Activated CD4-positive, alpha-beta memory T cell treated with anti-CD3 and anti-CD28 coated beads, Interleukin-2, amount 10 ng/mL, durations not matched to agents 7 days and 5 days (primary cell): Measurements from ENCODE around the gene HGFAC. TPM values are rescaled to one million over a fixed set of nuclear protein-coding genes. Genes with fewer than 3 reads are reported as not detected.

Experiments
- CTCF ChIA-PET: fragments of 350-600 bp; sonication (Branson Sonifier 250); formaldehyde crosslinking; loops from one replicate; lab custom pipeline; 2021; ENCODE audit warnings: antibody characterized with exemption, inconsistent platforms; lab: Charles Lee
- POLR2A ChIA-PET: fragments of 350-600 bp; sonication (Branson Sonifier 250); formaldehyde crosslinking; loops from one replicate; lab custom pipeline; 2021; ENCODE audit warnings: antibody characterized with exemption; lab: Charles Lee
- DNase-seq: peaks from one replicate; pipeline ENCODE4 v3.0.0-alpha.2; 2020
- H3K27ac Mint-ChIP-seq: one replicate; pipeline ENCODE4 v1.8.0; 2021; ENCODE audit warnings: mild to moderate bottlenecking, mixed read lengths
- H3K27me3 Mint-ChIP-seq: one replicate; pipeline ENCODE4 v1.8.0; 2021; ENCODE audit warnings: mixed read lengths
- H3K36me3 Mint-ChIP-seq: one replicate; pipeline ENCODE4 v1.8.0; 2021; ENCODE audit warnings: low read depth, mixed read lengths
- H3K4me1 Mint-ChIP-seq: one replicate; pipeline ENCODE4 v1.8.0; 2021; ENCODE audit warnings: mixed read lengths
- H3K4me3 Mint-ChIP-seq: one replicate; pipeline ENCODE4 v1.8.0; 2021; ENCODE audit warnings: mild to moderate bottlenecking, mixed read lengths
- H3K9me3 Mint-ChIP-seq: one replicate; pipeline ENCODE4 v1.8.0; 2021; ENCODE audit warnings: mixed read lengths
- total RNA-seq, 2 experiments: library from RNA; stranded (reverse); gene quantifications; one replicate each; pipeline ENCODE4 v1.2.3, GENCODE V29; 2021

Gene HGFAC
- total RNA-seq, 2 experiments from 2014 or later: not detected

DNA sequence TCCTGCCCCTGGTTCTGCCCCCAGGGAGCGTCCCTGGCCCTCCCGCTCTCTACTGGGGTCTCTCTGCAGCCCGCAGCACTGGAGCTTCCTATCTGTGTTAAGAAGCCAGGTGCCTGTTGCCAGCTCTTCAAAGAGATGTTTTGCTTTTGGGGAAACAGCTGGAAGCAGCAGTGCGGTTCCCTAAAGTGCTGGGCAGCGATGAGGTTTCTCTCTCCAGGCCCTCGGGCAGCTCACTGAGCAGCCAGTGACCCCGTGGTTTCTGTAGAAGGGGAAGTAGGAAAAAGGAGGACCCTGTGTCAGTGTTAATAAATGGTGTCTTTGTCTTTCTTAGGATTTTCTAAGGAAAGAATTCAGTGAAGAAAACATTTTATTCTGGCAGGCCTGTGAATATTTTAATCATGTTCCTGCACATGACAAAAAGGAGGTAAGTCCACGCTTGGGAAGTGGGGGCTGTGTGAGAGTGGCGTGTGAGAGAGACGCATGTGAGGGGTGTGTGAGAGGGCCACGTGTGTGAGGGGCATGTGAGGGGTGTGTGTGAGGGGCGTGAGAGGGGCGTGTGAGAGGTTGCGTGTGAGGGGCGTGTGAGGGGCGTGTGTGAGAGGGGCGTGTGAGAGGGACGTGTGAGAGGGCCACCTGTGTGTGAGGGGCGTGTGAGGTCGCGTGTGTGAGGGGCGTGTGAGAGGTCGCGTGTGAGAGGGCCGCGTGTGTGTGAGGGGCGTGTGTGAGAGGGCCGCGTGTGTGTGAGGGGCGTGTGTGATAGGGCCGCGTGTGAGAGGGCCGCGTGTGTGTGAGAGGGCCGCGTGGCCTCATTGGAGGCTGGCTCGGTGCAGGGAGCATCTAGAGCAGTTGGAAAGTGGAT lies 27.1 kb upstream of the HGFAC start:
- Mint-ChIP-seq H3K4me1 (no peaks in the 10 kb centered on the region), H3K27me3 (no peaks in the 10 kb centered on the region), H3K36me3 (no peaks in the 10 kb centered on the region), H3K4me3 (no peak overlapping the region), H3K9me3 (no peaks in the 10 kb centered on the region), H3K27ac (no peak overlapping the region)
- ChIA-PET CTCF (no interaction called here), POLR2A (no interaction called here)
- DNase-seq: no peak

GRCh38 chr4:3415471-3416141 lies 26.2 kb upstream of the HGFAC start:
- H3K27ac Mint-ChIP-seq: no peak overlapping the region
- H3K4me1 Mint-ChIP-seq: no peaks in the 10 kb centered on the region
- H3K4me3 Mint-ChIP-seq: no peak overlapping the region
- no peaks in the 10 kb centered on the region for H3K27me3 Mint-ChIP-seq
- POLR2A ChIA-PET: no interaction called here
- no peaks in the 10 kb centered on the region for H3K9me3 Mint-ChIP-seq
- no peaks in the 10 kb centered on the region for H3K36me3 Mint-ChIP-seq
- DNase-seq: no peak
- CTCF ChIA-PET: no interaction called here

DNA sequence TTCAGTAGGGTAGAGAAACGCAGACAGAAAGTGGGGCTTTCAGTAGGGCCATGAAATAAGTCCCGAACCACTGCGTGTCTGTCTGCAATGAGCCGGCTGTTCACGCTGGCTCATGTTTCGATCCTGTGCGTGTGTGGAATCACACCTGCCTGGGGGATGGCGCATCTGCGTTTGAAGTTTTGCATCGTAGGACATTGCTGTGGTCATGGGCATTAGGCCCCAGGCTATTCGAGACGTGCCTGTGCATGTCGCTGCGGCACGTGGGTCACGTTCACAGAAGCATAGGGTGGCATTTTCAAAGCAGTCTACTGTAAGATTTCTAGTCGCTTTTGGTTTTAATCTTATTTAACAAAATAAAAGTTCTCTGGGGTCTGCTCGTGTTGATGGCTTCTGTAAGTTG lies 25.5 kb upstream of the HGFAC start:
- Mint-ChIP-seq H3K27me3 (no peaks in the 10 kb centered on the region), H3K27ac (no peak overlapping the region), H3K4me3 (no peak overlapping the region), H3K36me3 (no peaks in the 10 kb centered on the region), H3K9me3 (no peaks in the 10 kb centered on the region), H3K4me1 (no peaks in the 10 kb centered on the region)
- no peak for DNase-seq
- POLR2A ChIA-PET: no interaction called here
- CTCF ChIA-PET: no interaction called here

- no peak overlapping the region for H3K27ac Mint-ChIP-seq
- no peaks in the 10 kb centered on the region for H3K4me1 Mint-ChIP-seq
- H3K27me3 Mint-ChIP-seq: no peaks in the 10 kb centered on the region
Observed at GRCh38 chr4:3416821-3417221, 24.9 kb upstream of the HGFAC start.

DNA sequence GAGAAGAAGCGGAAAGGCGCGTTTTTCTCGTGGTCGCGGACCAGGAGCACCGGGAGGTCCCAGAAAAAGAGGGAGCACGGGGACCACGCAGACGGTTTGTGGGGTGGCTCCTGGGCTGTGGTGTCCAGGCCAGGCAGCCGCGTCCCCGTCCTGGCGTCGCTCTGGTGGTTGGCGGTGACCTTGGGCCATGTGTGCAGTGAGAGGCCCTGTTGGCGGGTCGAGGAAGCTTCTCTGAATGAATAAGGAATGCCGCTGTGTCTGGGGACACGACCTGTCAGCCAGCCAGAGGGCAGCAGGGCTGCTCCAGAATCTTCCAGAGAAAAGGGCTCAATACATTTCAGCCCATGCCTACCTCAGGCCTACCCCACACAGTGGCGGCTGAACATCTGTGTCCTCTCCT lies 24.3 kb upstream of the HGFAC start:
- no peak overlapping the region for H3K4me3 Mint-ChIP-seq
- no peak for DNase-seq
- H3K27me3 Mint-ChIP-seq: no peaks in the 10 kb centered on the region
- H3K36me3 Mint-ChIP-seq: no peaks in the 10 kb centered on the region
- ChIA-PET CTCF (no interaction called here), POLR2A (no interaction called here)
- no peaks in the 10 kb centered on the region for H3K4me1 Mint-ChIP-seq
- no peaks in the 10 kb centered on the region for H3K9me3 Mint-ChIP-seq
- H3K27ac Mint-ChIP-seq: no peak overlapping the region

More at GRCh38 chr4:3416821-3417221, 24.9 kb upstream of the HGFAC start:
- ChIA-PET CTCF (no interaction called here), POLR2A (no interaction called here)
- Mint-ChIP-seq H3K4me3 (no peak overlapping the region), H3K9me3 (no peaks in the 10 kb centered on the region), H3K36me3 (no peaks in the 10 kb centered on the region)
- no peak for DNase-seq

GRCh38 chr4:3418029-3418762 lies 23.6 kb upstream of the HGFAC start:
- Mint-ChIP-seq H3K27ac (no peak overlapping the region), H3K4me3 (no peak overlapping the region), H3K36me3 (no peaks in the 10 kb centered on the region), H3K9me3 (no peaks in the 10 kb centered on the region), H3K27me3 (no peaks in the 10 kb centered on the region), H3K4me1 (no peaks in the 10 kb centered on the region)
- ChIA-PET POLR2A (no interaction called here), CTCF (no interaction called here)
- DNase-seq: no peak

DNA sequence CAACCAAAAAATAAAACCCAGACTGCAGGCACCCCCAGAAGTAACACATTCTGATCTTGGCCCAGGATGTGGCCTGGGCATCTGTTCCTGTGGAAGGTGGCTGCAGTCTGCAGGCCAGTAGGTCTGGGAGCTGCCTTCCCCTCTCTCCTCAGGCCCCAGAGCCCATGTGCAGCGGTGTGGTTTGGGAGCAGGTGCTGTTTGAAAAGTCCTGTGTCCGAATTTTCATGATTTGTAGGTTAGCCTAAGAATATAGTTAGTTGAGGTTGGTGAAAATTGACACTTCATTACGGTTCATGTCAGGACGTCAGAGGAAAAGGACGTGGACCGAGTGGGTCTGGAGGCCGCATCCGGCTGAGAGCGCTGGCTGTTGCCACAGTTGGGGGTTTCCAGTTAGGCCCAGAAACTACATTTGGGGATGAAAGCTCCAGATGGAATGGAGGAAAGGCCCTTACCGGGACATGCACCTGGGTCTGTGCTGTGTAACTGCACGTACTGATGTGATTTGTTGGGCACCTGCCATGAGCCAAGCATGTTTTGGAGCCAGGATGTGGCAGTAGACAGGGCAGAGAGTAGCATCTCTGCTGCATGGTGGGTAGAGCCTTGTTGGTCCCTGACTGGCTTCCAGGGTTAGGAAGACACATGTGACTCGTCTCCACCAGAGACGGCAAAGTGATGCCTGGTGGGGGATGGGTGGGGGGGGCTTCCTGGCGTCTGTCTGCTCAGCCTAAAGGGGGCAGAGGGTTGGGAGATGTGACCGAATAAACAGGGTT lies 21.7 kb upstream of the HGFAC start:
- Mint-ChIP-seq H3K4me3 (no peak overlapping the region), H3K27me3 (no peaks in the 10 kb centered on the region), H3K4me1 (no peaks in the 10 kb centered on the region), H3K36me3 (no peaks in the 10 kb centered on the region), H3K9me3 (no peaks in the 10 kb centered on the region), H3K27ac (no peak overlapping the region)
- POLR2A ChIA-PET: no interaction called here
- DNase-seq: no peak
- CTCF ChIA-PET: no interaction called here

GRCh38 chr4:3420606-3420955 lies 21.2 kb upstream of the HGFAC start:
- Mint-ChIP-seq H3K27me3 (no peaks in the 10 kb centered on the region), H3K27ac (no peak overlapping the region), H3K4me3 (no peak overlapping the region), H3K9me3 (no peaks in the 10 kb centered on the region), H3K4me1 (no peaks in the 10 kb centered on the region), H3K36me3 (no peaks in the 10 kb centered on the region)
- DNase-seq: no peak
- ChIA-PET CTCF (no interaction called here), POLR2A (no interaction called here)

- Mint-ChIP-seq H3K4me3 (no peak overlapping the region), H3K36me3 (no peaks in the 10 kb centered on the region), H3K27ac (no peak overlapping the region), H3K9me3 (no peaks in the 10 kb centered on the region), H3K4me1 (no peaks in the 10 kb centered on the region), H3K27me3 (no peaks in the 10 kb centered on the region)
- ChIA-PET CTCF (no interaction called here), POLR2A (no interaction called here)
- DNase-seq: no peak
Observed at GRCh38 chr4:3420956-3421355, 20.8 kb upstream of the HGFAC start.

- Mint-ChIP-seq H3K27me3 (no peaks in the 10 kb centered on the region), H3K4me1 (no peaks in the 10 kb centered on the region), H3K9me3 (no peaks in the 10 kb centered on the region), H3K36me3 (no peaks in the 10 kb centered on the region), H3K4me3 (no peak overlapping the region), H3K27ac (no peak overlapping the region)
- ChIA-PET CTCF (no interaction called here), POLR2A (no interaction called here)
- DNase-seq: no peak
Observed at GRCh38 chr4:3421470-3421869, 20.3 kb upstream of the HGFAC start.

GRCh38 chr4:3422241-3422801 lies 19.4 kb upstream of the HGFAC start:
- Mint-ChIP-seq H3K4me3 (no peak overlapping the region), H3K9me3 (no peaks in the 10 kb centered on the region), H3K36me3 (no peaks in the 10 kb centered on the region), H3K27me3 (no peaks in the 10 kb centered on the region), H3K4me1 (no peaks in the 10 kb centered on the region), H3K27ac (no peak overlapping the region)
- POLR2A ChIA-PET: no interaction called here
- CTCF ChIA-PET: no interaction called here
- DNase-seq: no peak

DNA sequence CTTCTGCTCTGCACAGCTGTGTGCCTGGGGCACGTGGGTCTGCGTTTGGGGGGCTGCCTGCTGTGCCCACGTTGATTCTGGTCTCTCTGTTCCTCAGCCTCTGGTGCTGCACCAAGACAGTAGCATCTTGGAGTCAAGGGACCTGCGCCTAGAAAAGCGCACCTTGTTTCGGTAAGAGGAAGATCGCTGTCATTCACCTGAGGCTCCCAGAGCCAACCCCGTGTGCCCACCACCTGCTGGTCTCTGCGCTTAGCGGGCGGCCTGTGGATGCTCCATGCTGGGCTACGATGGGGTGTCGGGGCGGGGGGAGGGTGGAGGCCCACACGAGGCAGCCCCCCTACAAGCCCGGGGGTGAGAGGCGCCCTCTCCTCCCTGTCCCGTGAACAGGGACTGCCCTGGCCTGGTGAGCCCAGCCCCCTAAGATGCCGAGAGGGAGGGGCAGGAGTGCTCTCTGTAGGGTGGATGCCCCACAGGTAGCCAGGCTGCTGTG lies 18.9 kb upstream of the HGFAC start:
- Mint-ChIP-seq H3K27ac (no peak overlapping the region), H3K4me3 (no peak overlapping the region), H3K4me1 (no peaks in the 10 kb centered on the region)

More for the DNA sequence above, 18.9 kb upstream of the HGFAC start:
- no peak for DNase-seq
- Mint-ChIP-seq H3K9me3 (no peaks in the 10 kb centered on the region), H3K27me3 (no peaks in the 10 kb centered on the region), H3K36me3 (no peaks in the 10 kb centered on the region)
- ChIA-PET POLR2A (no interaction called here), CTCF (no interaction called here)
